RCC 7860 (cell line): ENCODE data around the gene FOXP4.

ENCODE experiments used
- DNase-seq: peaks from one replicate; pipeline ENCODE4 v3.0.0-alpha.2; 2015; ENCODE audit warnings: low spot score
- FAIRE-seq: peaks from 2 replicates; lab custom pipeline; 2012; peaks lifted over from hg19 to GRCh38; lab: Jason Lieb, UNC

Gene FOXP4

GRCh38 chr6:41545703-41546474 lies at the start of gene FOXP4:
Gene FOXP4, plus strand, starts transcription at chr6:41546381. Its CDS starts 19,380 bp downstream, at chr6:41565761.
- DNase-seq (peak; percentile 75), FAIRE-seq (no peak)

GRCh38 chr6:41497573-41497972 lies 48.6 kb upstream of the FOXP4 start:
- FAIRE-seq = no peak

DNA sequence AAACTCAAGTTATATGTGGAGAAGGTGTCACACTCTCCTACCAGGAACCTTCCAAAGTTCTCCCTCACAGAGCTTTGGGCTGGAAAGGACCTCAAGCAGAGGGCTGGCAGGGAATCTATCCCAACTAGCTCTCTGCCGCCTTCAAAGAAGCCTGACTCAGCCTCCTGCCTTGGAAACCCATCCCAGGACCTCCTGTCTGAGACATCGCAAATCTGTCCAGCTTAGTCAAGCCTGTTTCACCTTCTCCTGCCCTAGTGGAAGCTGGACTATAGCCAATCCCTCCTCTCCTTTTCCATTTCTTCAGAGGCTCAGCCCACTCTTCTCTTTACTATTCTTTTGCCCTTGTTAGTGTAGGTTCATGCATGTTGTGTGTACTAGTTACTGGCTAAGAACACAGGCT lies 48.2 kb upstream of the FOXP4 start:
- FAIRE-seq = no peak

More at GRCh38 chr6:41497573-41497972, 48.6 kb upstream of the FOXP4 start:
- DNase-seq = no peak

DNA sequence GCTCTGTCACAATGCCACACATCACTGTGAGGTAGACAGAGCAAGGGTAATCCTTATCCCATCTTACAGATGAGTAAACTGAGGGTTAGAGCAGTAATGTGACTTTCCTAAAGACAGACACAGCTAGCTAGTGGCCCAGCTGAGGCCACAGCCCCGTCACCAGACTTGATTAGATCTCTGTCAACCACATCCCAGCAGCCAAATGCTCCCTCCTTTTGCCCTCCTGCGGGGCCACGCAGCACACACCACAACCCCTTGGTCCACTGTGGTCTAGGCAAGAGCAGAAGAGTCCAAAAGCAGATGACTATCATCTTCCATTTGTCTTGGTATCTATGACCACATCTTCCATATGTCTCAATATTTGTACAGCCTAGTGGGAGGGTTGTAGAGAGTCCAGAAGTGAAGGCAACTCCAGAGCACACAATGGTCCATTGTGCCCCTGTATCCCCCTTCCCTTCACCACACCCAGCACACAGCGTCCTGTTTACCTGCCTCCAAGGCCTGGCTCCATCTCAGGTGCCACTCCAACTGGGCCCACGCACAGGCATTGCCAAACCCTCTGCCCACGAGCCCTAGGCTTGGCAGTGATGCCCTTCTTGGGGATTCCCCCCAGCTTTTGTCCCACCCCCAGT lies 47.1 kb upstream of the FOXP4 start:
- DNase-seq (no peak), FAIRE-seq (no peak)

More for the DNA sequence above, 48.2 kb upstream of the FOXP4 start:
- DNase-seq = no peak

GRCh38 chr6:41500561-41500960 lies 45.6 kb upstream of the FOXP4 start:
- no peak for FAIRE-seq
- DNase-seq = no peak

- no peak for FAIRE-seq
- no peak for DNase-seq
Measured at GRCh38 chr6:41502566-41502916, 43.6 kb upstream of the FOXP4 start.

DNA sequence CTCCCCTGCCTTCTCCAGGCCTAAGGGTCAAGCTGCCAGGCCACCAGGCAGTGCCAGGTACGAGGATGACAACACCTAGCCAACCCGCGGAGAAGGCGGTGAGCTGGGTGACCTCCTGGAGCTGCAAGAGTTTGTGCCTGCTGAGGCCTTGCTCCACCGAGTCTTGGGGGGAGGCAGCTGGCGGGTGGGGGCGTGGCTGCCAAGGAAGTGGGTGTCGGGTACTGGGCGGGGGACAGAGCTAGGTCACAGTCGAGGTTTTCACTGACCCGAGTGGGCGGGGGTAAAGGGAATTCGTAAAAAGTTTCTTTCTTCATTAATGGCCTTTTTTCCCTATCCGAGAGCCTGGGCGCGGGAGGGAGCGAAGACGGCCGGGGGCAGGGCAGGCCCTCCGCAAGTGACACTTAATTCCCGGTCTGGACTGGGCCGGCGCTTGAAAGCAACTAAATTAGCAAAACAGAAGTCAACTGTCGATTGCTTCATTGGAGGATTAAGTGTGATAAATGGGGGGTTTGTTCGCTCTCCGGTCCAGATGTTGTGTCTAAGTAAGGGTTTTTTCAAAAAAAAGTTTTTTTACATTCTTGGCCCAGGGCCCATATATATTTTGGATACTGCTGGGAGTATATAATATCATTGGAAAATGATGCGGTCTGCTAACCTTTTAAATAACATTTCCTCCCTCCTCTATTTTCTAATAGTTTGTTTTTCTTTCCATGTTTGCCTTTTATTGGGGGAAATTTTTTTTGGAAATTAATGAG lies 43.1 kb upstream of the FOXP4 start:
- FAIRE-seq (no peak), DNase-seq (no peak)

- no peak for FAIRE-seq
- DNase-seq = no peak
Measured at GRCh38 chr6:41503827-41504465, 42.2 kb upstream of the FOXP4 start.

DNA sequence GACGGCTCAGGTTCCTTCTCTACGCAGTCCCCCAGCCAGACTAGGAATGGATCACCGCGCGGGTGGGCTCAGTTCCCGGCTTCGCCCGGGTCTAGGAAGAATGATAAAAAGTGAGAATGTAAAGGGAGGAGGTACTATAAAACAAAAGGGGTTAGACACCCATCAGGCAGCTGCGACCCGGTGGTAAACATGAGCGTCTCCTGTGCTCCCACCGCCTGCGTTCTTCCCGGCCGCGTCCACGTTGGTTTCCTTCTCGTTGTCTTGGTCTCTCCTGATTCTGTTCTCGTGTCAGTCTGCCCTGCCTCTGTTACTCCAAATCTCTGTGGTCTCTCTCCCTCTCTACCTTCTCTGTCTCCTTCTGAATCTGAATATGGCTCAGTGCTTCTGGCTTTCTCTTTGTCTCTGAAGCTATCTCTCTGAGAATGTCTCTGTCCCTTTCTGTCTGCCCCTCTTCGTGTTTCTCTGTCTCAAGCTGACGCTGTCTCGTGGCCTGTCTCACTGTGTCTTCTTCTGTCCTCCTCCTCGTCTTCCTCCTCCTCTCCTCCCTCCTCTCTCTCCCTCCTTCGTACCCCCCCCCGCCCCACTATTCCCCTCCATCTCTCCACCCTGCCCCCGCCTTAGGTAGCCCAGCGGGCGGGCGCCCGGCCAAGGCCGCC lies 41.6 kb upstream of the FOXP4 start:
- DNase-seq = no peak

DNA sequence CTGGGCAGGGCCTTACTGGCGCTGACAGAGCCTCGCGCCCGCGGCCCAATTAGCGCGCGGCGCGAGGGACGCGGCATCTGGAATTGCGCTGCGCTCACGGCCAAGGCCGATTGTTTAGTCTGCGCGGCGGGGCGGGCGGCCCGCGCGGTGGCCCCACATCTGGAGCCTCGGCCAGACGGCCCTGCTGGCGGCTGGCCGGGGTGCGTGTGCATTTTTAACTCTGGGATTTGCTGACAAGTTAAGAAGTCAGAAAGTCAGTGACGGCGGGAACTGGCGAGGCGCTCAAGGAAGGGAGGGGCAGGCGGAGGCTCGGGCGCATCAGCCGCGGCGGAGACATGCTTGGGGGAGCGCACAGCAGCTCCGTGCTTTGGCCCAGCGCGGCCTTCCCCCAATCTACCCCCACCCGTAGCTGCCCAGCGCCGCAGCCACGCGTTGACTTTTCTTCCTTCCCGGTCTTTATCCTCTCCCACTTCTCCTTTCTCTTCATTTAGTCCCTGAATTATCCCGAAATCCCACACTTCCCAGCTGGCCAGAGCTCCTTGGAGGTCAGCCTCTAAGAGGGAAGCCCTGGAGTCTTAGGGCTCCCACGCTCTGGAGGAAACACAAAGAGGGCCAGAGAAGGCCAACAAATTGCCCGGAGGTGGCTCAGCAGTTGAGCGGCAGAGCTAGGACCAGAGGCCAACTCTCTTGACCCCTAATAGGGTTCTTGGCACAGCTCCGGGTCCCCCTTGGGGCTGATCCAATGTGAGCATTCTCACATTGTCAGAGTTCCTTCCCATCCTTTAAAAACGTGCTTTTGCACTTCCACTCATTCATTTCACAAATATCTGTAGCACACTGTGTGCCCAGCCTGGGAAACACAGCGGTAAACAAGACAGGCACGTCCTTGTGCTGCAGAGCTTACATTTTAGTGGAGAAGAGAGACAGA lies 40.8 kb upstream of the FOXP4 start:
- no peak for FAIRE-seq
- DNase-seq = no peak

More for the DNA sequence above, 41.6 kb upstream of the FOXP4 start:
- no peak for FAIRE-seq

DNA sequence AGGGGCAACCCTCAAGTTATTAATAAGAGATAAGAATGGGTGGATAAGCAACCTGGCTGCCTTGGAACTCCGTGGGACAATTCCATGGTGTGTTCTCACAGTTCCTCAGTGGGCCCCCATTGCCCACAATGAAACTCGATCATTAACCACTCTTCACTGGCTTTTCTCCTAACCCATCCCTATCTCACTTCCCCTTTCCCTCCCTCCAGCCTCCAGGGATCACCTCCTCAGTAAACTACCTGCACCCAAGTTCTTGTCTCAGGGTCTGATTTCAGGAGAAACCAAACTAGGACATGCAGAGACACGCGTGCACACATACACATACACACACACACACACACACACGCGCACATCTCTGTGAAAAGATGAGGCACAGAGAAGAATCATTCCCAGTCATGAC lies 37.7 kb upstream of the FOXP4 start:
- no peak for DNase-seq

GRCh38 chr6:41509580-41509979 lies 36.6 kb upstream of the FOXP4 start:
- FAIRE-seq = no peak
- no peak for DNase-seq

More for the DNA sequence above, 37.7 kb upstream of the FOXP4 start:
- FAIRE-seq = no peak

- DNase-seq = no peak
- FAIRE-seq = no peak
Measured at GRCh38 chr6:41511443-41512060, 34.6 kb upstream of the FOXP4 start.

GRCh38 chr6:41512146-41512701 lies 34.0 kb upstream of the FOXP4 start:
- no peak for DNase-seq
- FAIRE-seq = no peak

DNA sequence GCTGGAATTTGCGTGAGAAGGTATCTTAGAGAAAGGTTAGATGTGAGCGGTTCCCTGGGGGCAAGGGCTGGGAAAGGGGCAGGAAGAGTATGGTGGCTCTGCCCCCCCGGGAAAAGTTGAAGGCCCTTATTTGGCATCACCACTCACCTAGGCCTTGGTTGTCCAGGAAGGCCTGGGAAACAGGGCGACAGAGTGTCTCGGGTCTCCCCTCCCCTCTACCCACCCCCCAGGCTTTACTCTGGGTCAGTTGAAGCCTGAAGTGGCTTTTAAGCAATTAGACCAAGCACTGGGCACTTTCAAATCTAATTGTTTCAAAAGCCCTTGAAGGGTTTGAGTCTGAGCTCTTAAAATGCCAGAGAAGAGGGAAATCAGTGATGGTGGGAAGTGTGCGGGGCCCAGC lies 30.2 kb upstream of the FOXP4 start:
- DNase-seq (no peak), FAIRE-seq (no peak)

- no peak for FAIRE-seq
- no peak for DNase-seq
Measured at GRCh38 chr6:41518118-41518517, 28.1 kb upstream of the FOXP4 start.

GRCh38 chr6:41519305-41519744 lies 26.9 kb upstream of the FOXP4 start:
- no peak for DNase-seq
- no peak for FAIRE-seq

- FAIRE-seq (no peak), DNase-seq (no peak)
Measured at GRCh38 chr6:41519745-41520699, 26.2 kb upstream of the FOXP4 start.
